Osteoblast (primary cell): ENCODE data around the gene ABLIM2. TPM values are rescaled to one million over a fixed set of nuclear protein-coding genes. Genes with fewer than 3 reads are reported as not detected.

ENCODE experiments used
- DNase-seq: peaks from one replicate; pipeline ENCODE4 v3.0.0; 2011; ENCODE audit warnings: low spot score, mixed read lengths; ENCODE audit not compliant: insufficient read length; ENCODE audit errors: missing footprints
- H2AFZ ChIP-seq: 2 replicates; pipeline ENCODE4 v1.6.0; 2011; ENCODE audit warnings: mild to moderate bottlenecking, low read length
- H3K27ac ChIP-seq: 2 replicates; pipeline ENCODE4 v1.5.1; 2011; ENCODE audit warnings: mild to moderate bottlenecking, low read depth, low read length, moderate library complexity
- H3K27me3 ChIP-seq: 2 replicates; pipeline ENCODE4 v1.6.0; 2012; ENCODE audit warnings: mild to moderate bottlenecking, control low read depth, inconsistent platforms, low read length, moderate library complexity; ENCODE audit not compliant: insufficient read depth
- H3K36me3 ChIP-seq: 2 replicates; pipeline ENCODE4 v1.5.1; 2011; ENCODE audit warnings: mild to moderate bottlenecking, low read length, control low read depth, moderate library complexity; ENCODE audit not compliant: insufficient read depth
- H3K4me1 ChIP-seq: 2 replicates; pipeline ENCODE4 v1.5.1; 2011; ENCODE audit warnings: mild to moderate bottlenecking, low read length, control low read depth, moderate library complexity; ENCODE audit not compliant: insufficient read depth
- H3K4me2 ChIP-seq: 2 replicates; pipeline ENCODE4 v1.6.0; 2011; ENCODE audit warnings: mild to moderate bottlenecking, low read length; ENCODE audit not compliant: insufficient read depth
- H3K4me3 ChIP-seq: fragments of 200-600 bp; sonication (generic); 3 replicates; pipeline ENCODE4 v1.5.1; 2012; ENCODE audit warnings: mild to moderate bottlenecking, low read length, inconsistent platforms; ENCODE audit not compliant: insufficient read depth
- H3K79me2 ChIP-seq: 2 replicates; pipeline ENCODE4 v1.6.0; 2012; ENCODE audit warnings: mild to moderate bottlenecking, low read length, control low read depth, inconsistent platforms; ENCODE audit not compliant: insufficient read depth
- H3K9me3 ChIP-seq: 2 replicates; pipeline ENCODE4 v1.5.1; 2011; ENCODE audit warnings: low read depth, low read length, control low read depth
- H4K20me1 ChIP-seq: 2 replicates; pipeline ENCODE4 v1.6.0; 2012; ENCODE audit warnings: mild to moderate bottlenecking, low read length, control low read depth; ENCODE audit not compliant: insufficient read depth
- total RNA-seq: library from RNA; depleted of rRNA; stranded (reverse); fragments of >200 nt; gene quantifications from 2 replicates; pipeline ENCODE4 v1.2.3, GENCODE V29; 2012
- TF ChIP-seq, protein P1 (sequence below): IDR thresholded peaks from 2 replicates; pipeline ENCODE4 v1.5.1; 2011; ENCODE audit warnings: mild to moderate bottlenecking, low read depth, low read length, moderate library complexity; ENCODE audit errors: extremely low read depth

The ABLIM2 gene
- total RNA-seq, 1 donor = 0.36 TPM

DNA sequence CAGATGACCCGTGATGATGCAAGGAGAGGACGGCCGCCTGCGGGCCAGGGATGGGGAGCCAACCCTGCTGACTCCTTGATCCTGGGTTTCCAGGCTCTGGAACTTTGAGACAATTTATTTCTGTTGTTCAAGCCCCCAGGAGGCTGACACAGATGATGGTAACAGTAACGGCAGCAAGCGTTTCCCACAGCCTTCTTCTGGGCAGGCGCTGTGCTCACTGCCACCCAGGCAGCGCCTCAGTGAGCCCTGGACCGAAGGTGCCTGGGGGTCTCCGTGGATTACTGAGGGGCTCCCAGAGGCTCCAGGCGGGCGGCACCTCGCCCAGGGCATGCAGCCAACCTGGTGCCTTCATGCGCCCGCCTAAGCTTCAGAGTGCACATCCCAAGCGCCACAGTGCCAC, 115.0 kb downstream of the ABLIM2 start:
- Histone ChIP-seq H2AFZ (no peak overlapping the region), H4K20me1 (no peaks in the 10 kb centered on the region), H3K4me3 (no peak overlapping the region), H3K9me3 (no peaks in the 10 kb centered on the region), H3K27ac (no peak overlapping the region), H3K4me2 (no peak overlapping the region), H3K79me2 (no peaks in the 10 kb centered on the region), H3K4me1 (no peaks in the 10 kb centered on the region), H3K27me3 (peaks cover 30% of the 10 kb centered on the region), H3K36me3 (no peaks in the 10 kb centered on the region)
- DNase-seq = peak; percentile 51
- TF ChIP-seq, protein P1, sequence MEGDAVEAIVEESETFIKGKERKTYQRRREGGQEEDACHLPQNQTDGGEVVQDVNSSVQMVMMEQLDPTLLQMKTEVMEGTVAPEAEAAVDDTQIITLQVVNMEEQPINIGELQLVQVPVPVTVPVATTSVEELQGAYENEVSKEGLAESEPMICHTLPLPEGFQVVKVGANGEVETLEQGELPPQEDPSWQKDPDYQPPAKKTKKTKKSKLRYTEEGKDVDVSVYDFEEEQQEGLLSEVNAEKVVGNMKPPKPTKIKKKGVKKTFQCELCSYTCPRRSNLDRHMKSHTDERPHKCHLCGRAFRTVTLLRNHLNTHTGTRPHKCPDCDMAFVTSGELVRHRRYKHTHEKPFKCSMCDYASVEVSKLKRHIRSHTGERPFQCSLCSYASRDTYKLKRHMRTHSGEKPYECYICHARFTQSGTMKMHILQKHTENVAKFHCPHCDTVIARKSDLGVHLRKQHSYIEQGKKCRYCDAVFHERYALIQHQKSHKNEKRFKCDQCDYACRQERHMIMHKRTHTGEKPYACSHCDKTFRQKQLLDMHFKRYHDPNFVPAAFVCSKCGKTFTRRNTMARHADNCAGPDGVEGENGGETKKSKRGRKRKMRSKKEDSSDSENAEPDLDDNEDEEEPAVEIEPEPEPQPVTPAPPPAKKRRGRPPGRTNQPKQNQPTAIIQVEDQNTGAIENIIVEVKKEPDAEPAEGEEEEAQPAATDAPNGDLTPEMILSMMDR = no peak

DNA sequence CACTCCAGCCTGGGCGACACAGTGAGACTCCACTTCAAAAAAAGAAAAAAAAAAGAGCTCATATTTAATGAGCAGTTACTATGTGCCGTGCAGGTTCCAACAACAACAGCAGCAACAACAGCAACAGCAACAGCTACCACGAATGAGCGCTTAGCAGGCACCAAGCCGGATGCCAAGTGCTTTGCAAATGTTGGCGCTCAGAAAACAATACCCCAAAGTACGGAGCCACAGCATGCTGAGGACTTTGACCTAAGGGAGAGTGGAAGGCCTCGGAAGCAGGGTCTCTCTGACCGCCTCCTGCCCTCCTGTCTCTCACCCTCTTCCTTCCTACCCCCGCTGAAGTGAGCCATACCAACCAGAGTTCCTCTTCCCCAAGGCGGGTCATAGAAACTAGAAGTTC, 116.7 kb downstream of the ABLIM2 start:
- TF ChIP-seq, protein P1 = no peak
- Histone ChIP-seq H3K27me3 (peaks cover 30% of the 10 kb centered on the region), H3K4me1 (no peaks in the 10 kb centered on the region), H3K27ac (no peak overlapping the region), H4K20me1 (peaks cover 3% of the 10 kb centered on the region), H3K36me3 (no peaks in the 10 kb centered on the region), H2AFZ (no peak overlapping the region), H3K4me2 (no peak overlapping the region), H3K9me3 (no peaks in the 10 kb centered on the region), H3K79me2 (no peaks in the 10 kb centered on the region), H3K4me3 (no peak overlapping the region)
- DNase-seq = peak; percentile 58

DNA sequence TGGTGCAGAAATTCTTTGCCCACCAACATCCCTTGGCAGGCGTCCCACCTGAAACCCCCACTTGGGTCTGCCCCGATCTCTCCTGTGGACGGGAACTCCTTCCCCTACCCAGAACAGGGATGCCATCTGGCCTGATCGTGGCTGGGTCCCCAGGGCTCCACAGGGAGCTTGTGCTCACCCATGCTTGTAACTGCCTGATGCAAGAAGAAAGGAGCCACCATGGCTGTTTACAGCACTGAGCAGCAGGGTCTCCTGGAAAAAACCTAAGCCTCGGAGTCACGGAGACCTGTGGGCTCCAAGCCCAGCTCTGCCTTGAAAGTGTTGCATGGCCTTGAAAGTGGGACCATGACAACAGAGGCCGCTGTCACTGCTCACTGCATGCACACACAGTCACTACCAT, 117.4 kb downstream of the ABLIM2 start:
- Histone ChIP-seq H3K4me1 (no peaks in the 10 kb centered on the region), H3K79me2 (no peaks in the 10 kb centered on the region), H3K36me3 (no peaks in the 10 kb centered on the region), H4K20me1 (peaks cover 7% of the 10 kb centered on the region), H3K4me2 (no peak overlapping the region), H3K27me3 (peaks cover 31% of the 10 kb centered on the region), H3K9me3 (no peaks in the 10 kb centered on the region), H3K4me3 (no peak overlapping the region), H2AFZ (no peak overlapping the region), H3K27ac (no peak overlapping the region)
- DNase-seq = peak; percentile 36
- TF ChIP-seq, protein P1 = no peak

DNA sequence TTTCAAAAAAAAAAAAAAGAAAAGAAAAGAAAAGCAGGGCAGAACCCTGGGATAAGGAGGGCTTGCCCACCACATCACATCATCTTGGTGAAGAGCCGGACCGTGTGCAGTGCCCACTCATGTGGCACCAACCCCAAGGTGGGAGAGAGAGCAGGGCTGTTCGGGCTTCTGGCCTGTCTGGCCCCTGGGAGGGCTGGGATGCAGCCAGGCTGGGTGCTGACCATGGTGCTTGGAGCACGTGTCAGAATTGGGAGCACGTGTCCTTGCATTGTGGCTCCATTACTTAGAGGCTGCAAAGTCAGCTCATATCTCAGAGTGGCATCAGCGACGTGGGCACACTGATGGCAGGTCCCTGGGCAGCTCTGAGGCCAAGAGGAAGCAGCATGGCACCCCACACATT, 118.0 kb downstream of the ABLIM2 start:
- H3K4me3 ChIP-seq = no peak overlapping the region
- no peak overlapping the region for H3K27ac ChIP-seq
- peaks cover 31% of the 10 kb centered on the region for H3K27me3 ChIP-seq

More for the DNA sequence above, 118.0 kb downstream of the ABLIM2 start:
- Histone ChIP-seq H4K20me1 (peaks cover 11% of the 10 kb centered on the region), H3K4me2 (no peak overlapping the region), H3K79me2 (no peaks in the 10 kb centered on the region), H3K36me3 (no peaks in the 10 kb centered on the region), H3K4me1 (peaks cover 5% of the 10 kb centered on the region), H2AFZ (no peak overlapping the region), H3K9me3 (no peaks in the 10 kb centered on the region)
- TF ChIP-seq, protein P1 = no peak
- DNase-seq = peak; percentile 59
